ENCODE results near the gene NR0B2. TPM values are rescaled to one million over a fixed set of nuclear protein-coding genes. Genes with fewer than 3 reads are reported as not detected.

NR0B2 gene
- total RNA-seq, 1 experiment from 2014 or later = not detected

Other genes with a start within 250 kb of the NR0B2 start
- gene ARID1A, start 218.0 kb downstream of the NR0B2 start, total RNA-seq (2014; rRNA removed; shearing (Covaris generic)) = 14.3 and 21.5 TPM in 2 replicates
- gene PIGV, start 126.0 kb downstream of the NR0B2 start, total RNA-seq (2014; rRNA removed; shearing (Covaris generic)) = 4.0 and 9.1 TPM in 2 replicates
- gene ZDHHC18, start 87.3 kb downstream of the NR0B2 start, total RNA-seq (2014; rRNA removed; shearing (Covaris generic)) = 19.6 and 43.5 TPM in 2 replicates
- 58.6 and 67.7 TPM in 2 replicates for gene SFN, start 50.8 kb downstream of the NR0B2 start, total RNA-seq (2014; rRNA removed; shearing (Covaris generic))
- 20.0 and 26.9 TPM in 2 replicates for gene GPN2, start 23.7 kb downstream of the NR0B2 start, total RNA-seq (2014; rRNA removed; shearing (Covaris generic))
- 13.1 and 22.0 TPM in 2 replicates for gene GPATCH3, start 13.5 kb downstream of the NR0B2 start, total RNA-seq (2014; rRNA removed; shearing (Covaris generic))
- gene NUDC, start 7.8 kb upstream of the NR0B2 start, total RNA-seq (2014; rRNA removed; shearing (Covaris generic)) = 35.4 and 47.6 TPM in 2 replicates
- not detected in 2 replicates for gene KDF1, start 46.5 kb upstream of the NR0B2 start, total RNA-seq (2014; rRNA removed; shearing (Covaris generic))
- gene TRNP1, start 79.7 kb upstream of the NR0B2 start, total RNA-seq (2014; rRNA removed; shearing (Covaris generic)) = 18.3 and 28.3 TPM in 2 replicates
- 19.3 and 32.4 TPM in 2 replicates for gene TENT5B, start 98.9 kb upstream of the NR0B2 start, total RNA-seq (2014; rRNA removed; shearing (Covaris generic))
- gene SLC9A1, start 241.2 kb upstream of the NR0B2 start, total RNA-seq (2014; rRNA removed; shearing (Covaris generic)) = 1.4 and 4.2 TPM in 2 replicates

Data from G401 (cell line).